GM12874 (cell line): ENCODE results near the gene PIGBOS1.

Experiments
- CTCF ChIP-seq: IDR thresholded peaks from 2 replicates; pipeline ENCODE4 v1.5.1; 2011; ENCODE audit warnings: low read depth, mild to moderate bottlenecking, control low read depth, low read length, moderate library complexity; ENCODE audit not compliant: insufficient read depth

Gene PIGBOS1

GRCh38 chr15:55356985-55357585 is 38.2 kb upstream of the PIGBOS1 start:
- no peak for TF ChIP-seq CTCF

DNA sequence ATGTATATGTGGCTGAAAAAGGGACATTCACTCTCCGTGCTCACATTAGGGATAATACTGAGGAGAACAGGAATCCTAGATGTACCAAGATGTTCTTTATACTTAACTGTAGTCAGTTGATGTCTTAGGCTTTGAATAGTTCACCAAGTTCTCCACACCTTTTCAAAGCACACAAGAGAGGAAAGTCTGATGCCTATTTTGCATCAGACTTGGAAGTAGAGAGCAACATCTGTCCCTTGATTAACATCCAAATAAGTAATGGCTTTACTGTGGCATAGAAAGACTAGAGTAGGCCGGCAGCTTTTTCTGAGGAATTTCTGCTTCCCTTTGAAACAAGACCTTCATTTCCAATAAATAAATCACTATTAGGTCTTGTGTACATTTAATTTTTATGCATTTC is 34.1 kb upstream of the PIGBOS1 start:
- TF ChIP-seq CTCF = no peak

GRCh38 chr15:55349282-55349681 is 30.4 kb upstream of the PIGBOS1 start:
- no peak for TF ChIP-seq CTCF

DNA sequence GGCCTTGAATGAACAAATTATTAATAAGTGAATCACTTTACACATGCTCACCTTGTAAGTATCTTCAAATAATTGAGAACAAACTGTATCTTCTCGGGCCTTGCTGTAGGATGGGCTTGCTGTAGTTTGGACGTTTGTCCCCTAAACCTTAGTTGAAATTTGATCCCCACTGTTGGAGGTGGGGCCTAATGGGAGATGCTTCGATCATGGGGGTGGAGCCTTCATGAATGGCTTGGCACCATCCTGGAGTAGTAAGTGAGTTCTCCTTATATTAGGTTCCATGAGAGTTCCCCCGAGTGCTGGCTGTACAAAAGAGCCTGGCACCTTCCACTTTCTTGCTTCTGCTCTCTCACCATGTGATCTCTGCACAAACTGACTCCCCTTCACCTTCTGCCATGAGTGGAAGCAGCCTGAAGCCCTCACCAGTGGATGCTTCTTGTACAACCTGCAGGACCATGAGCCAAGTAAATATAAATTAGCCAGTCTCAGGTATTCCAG is 29.4 kb upstream of the PIGBOS1 start:
- TF ChIP-seq CTCF = no peak

- TF ChIP-seq CTCF = no peak
These were observed 25.3 kb upstream of the PIGBOS1 start for GRCh38 chr15:55344206-55344605.

DNA sequence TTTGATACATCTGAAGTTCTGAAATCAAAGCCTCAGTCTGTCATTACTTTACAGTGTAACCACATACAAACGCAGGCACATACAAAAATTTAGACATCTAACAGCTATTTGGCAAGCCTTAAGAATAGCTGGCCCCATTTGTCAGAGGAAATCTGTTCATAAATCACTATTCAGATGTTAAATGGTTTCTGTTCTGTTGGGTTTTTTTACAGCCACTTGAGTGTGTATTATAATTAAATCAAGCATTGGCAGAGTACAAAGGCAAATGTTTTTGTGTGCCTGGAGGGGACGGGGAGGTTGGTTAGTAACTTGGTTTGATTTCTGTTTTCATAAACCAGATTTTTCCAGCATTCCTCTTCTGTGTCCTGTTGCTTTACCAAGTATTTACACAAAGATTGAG is 24.2 kb upstream of the PIGBOS1 start:
- no peak for TF ChIP-seq CTCF

DNA sequence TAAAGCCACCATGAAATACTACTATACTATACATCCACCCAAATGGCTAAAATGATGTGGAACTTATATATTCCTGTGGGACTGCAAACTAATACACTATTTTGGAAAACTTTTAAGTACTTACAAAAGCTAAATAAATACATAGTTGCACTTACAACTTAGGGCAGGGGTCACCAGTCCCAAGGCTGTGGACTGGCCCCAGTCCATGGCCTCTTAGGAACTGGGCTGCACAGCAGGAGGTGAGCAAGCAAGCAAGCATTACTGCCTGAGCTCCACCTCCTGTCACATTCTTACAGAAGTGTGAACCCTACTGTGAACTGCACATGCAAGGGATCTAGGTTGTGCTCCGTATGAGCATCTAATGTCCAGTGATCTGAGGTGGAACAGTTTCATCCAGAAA is 18.2 kb upstream of the PIGBOS1 start:
- no peak for TF ChIP-seq CTCF
